ENCODE measurements around the gene ADCY5.

Gene ADCY5

GRCh38 chr3:123458255-123458654 lies 9.4 kb upstream of the ADCY5 start:
- no peak for DNase-seq (ENCODE audit: low spot score)

GRCh38 chr3:123457841-123458240 lies 9.0 kb upstream of the ADCY5 start:
- no peak for DNase-seq (ENCODE audit: low spot score)

- no peak for DNase-seq (ENCODE audit: low spot score)
These were observed 4.8 kb upstream of the ADCY5 start for GRCh38 chr3:123453675-123454074.

DNA sequence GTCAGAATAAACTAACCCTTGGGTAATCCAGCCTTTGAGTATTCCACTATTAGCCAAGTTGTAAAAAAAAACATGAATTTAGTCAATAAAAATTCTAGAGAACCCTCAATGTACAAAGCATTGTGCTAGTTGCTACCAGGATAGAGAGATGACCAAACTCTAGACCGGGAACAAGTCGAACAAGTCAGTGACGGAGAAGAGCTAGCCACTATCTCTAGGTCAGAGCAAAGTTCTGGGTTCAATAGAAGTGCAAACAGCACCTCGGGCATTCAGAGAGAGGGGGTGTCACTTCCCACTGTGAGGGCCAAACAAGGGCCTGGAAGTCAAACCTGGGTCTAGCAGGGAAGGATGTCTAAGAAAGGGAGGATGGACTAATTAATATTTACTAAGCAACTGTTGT lies 2.3 kb upstream of the ADCY5 start:
- no peak for DNase-seq (ENCODE audit: low spot score)

- DNase-seq (ENCODE audit: low spot score) = no peak
These were observed 1.2 kb upstream of the ADCY5 start for GRCh38 chr3:123449997-123450604.

GRCh38 chr3:123449102-123449996 lies 459 bp upstream of the ADCY5 start:
- peak; percentile 14 for DNase-seq (ENCODE audit: low spot score)

- peak; percentile 43 for DNase-seq (ENCODE audit: low spot score)
These were observed 957 bp downstream of the ADCY5 start for GRCh38 chr3:123447749-123448517.

DNA sequence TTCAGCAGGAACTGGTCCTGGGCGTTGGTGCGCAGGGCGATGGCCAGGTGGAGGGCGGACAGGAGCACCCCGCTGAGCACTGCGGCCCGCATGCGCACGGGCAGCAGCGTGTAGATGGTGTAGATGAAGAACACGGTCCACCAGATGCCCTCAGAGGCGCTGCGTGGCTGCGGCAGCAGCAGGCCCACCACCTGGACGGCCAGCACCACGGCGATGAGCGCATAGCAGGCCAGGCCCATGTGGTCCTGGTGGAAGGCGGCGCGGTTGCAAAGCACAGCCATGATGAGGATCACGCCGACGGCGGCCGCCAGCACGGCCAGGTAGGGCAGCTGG lies 1.5 kb downstream of the ADCY5 start:
- DNase-seq (ENCODE audit: low spot score) = no peak

DNA sequence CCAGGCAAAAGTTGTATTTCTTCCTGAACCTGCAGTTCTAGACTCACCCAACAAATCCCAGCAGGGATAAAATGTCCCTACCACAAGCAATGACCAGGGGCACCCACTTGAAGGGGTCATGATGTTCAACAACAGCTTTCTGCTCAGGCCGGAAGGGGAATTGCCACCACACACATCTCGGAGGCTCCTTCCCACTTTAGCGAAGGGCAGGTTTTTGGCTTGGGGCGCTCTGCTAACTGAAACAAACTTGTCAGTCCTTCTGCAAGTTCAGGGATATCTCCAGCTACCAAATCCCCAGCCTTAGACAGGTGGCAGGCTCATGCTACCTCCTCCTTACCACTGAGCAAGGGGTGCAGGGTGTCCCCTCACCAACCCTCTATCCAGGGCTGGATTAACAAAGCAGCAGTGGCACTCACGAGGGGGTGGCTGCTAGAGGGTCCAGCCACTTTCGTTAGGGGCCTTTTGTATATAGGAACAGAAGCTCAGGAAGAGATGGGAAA lies 2.2 kb downstream of the ADCY5 start:
- DNase-seq (ENCODE audit: low spot score) = no peak

DNA sequence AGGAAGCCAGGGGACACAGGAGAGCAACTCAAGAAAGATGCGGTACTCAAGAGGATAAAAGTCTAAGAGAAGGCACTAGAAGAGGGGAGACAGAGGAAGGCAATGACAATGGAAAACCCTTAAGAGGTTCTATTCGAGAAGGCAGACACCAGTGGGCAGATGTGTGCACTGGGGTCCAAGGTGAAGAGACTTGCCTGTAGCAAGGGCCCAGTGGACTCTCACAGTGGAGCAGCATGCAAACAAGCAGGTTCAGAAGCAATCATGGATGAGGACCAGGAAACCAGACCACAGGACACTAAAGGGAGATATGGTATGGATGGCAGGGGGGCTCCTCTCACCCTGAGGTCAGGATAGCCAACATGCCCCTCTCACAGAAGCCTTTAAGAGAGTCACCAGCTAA lies 2.7 kb downstream of the ADCY5 start:
- DNase-seq (ENCODE audit: low spot score) = no peak

GRCh38 chr3:123445702-123446101 lies 3.2 kb downstream of the ADCY5 start:
- no peak for DNase-seq (ENCODE audit: low spot score)

GRCh38 chr3:123444744-123445143 lies 4.1 kb downstream of the ADCY5 start:
- no peak for DNase-seq (ENCODE audit: low spot score)

DNA sequence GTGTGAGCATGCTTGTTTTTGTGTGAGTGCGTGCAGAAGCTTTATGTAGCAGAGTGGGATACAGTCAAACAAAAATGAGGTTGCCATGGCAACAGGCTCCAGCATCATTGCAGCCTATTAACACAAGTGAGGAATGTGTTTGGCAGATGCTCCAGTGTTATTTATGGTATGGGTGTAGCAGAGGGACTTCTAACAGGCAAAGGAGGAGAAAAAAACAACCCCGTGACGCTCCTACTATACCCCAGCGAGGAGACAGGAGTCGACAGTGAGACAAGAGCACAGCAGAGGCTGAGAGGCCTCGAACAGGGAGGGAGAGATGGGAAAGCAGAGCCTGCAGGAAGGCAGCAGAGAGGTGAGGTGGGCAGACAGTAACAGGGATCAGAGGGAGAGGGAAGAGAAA lies 4.9 kb downstream of the ADCY5 start:
- DNase-seq (ENCODE audit: low spot score) = no peak

DNA sequence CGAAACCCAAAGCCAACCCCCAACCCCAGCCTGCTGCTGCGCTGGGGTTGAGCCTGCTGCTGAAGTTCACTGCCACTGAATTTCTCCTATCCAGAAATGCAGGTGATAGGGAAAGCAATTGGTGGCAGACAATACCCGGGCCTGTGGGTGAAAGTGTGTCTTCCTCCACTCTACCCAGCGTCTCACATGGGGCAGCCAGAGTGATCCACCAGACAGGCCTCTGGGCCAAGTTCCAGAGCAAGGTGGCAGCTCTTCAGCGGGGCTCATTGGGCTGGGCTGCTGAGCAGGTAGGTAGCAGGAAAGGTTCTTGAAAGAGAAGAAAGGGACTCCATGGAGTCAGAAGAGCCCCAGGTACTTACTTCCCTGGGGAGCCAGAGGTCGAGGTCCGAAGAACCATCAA lies 6.0 kb downstream of the ADCY5 start:
- DNase-seq (ENCODE audit: low spot score) = no peak

GRCh38 chr3:123442125-123442524 lies 6.8 kb downstream of the ADCY5 start:
- no peak for DNase-seq (ENCODE audit: low spot score)

DNA sequence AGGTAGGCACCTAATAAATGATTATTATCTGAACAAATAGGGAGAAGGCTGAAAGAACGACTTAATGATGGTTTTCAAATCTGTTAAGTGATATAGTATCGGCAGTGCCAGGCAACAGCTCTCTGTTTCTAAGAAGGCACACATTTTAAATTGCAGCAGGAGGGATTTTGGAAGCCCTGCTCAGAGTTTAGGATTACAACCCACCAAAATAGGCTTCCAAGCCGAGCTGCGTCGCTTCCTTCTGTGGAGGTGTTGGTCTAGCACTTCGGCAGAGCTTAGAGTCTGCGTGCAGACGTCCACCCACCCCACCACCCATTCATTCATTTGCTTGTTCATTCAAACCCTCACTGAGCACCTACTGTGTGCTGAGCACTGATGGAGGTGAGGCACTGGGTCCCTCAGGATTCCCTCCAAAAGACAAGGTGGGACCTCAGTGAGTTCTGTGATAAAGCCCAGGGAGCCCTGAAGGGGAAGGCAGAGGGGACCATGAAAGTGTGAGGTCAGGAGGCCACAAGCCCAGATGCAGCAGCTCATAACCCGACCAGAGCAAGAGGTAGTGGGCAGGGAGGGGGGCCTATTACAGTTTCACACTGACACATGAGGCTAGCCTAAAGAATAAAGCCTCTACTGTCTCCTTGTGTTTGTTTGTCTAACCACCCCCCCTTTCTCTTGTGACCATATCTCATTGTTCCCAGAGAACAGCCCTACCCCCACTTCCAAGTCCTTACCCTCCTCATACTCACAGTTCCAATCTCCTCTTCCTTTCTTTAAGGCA lies 8.9 kb downstream of the ADCY5 start:
- no peak for DNase-seq (ENCODE audit: low spot score)

- DNase-seq (ENCODE audit: low spot score) = no peak
These were observed 15.9 kb downstream of the ADCY5 start for GRCh38 chr3:123432832-123433523.

DNA sequence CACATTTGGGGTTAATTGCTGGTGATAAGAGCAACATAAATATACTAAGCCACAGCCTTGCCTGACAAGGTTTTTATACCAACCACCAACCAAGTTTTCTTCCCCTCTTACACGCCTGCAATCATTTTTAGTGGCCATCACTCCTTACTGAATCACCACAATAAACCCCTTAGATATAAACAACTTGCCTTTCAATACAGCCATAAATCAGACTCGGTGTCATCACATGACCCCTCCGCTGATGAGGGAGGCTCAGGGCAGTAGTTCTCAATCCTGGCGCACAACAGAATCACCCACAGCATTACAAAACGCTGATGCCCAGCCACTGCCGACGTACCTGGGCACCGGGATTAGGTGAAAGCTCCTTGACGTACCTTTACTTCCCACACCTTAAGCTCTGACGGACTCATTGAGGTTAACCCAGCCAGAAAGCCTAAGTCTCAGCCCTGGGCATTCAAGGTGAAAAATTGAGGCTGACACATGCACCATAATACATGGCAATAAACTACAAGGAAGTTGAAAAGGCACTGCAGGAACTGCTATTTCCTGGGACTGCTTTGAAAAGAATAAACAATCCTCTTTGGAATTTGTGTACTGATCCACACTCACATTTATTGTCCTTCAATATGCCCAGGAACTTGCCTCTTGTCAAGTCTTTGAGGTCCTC lies 17.1 kb downstream of the ADCY5 start:
- DNase-seq (ENCODE audit: low spot score) = peak; percentile 83

- peak; percentile 86 for DNase-seq (ENCODE audit: low spot score)
These were observed 17.8 kb downstream of the ADCY5 start for GRCh38 chr3:123431007-123431657.

DNA sequence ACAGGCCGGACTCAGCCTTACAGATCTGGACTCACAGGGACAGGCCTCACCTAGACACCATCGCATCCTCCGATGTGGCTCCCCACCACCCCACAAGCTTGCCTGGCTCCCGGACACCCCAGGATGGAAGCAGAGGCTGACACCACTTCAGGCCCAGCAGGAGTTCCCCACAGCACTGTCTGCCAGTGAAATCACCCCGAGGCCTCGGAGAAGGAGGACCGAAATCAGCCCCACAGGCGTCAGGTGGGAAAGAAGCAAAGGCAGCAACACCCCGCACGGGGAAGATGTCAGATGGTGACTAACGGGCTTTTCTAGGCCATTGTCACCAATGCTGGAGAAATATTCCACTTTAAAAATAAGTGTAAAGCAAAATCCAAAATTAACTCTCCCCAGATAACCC lies 18.6 kb downstream of the ADCY5 start:
- DNase-seq (ENCODE audit: low spot score) = no peak
